GM12891 (cell line): ENCODE data around the gene SLCO1B3.

ENCODE experiments used
- POLR2A ChIP-seq: IDR thresholded peaks from 2 replicates; pipeline ENCODE4 v1.6.1; 2011; ENCODE audit warnings: low read depth, low read length, control low read depth
- POLR2AphosphoS5 ChIP-seq: IDR thresholded peaks from 2 replicates; pipeline ENCODE4 v1.6.1; 2011; ENCODE audit warnings: low read depth, low read length, control low read depth
- SPI1 ChIP-seq: IDR thresholded peaks from 2 replicates; pipeline ENCODE4 v1.6.1; 2011; ENCODE audit warnings: low read depth, low read length, control low read depth
- TAF1 ChIP-seq: IDR thresholded peaks from 2 replicates; pipeline ENCODE4 v1.6.1; 2011; ENCODE audit warnings: low read depth, low read length, control low read depth

DNA sequence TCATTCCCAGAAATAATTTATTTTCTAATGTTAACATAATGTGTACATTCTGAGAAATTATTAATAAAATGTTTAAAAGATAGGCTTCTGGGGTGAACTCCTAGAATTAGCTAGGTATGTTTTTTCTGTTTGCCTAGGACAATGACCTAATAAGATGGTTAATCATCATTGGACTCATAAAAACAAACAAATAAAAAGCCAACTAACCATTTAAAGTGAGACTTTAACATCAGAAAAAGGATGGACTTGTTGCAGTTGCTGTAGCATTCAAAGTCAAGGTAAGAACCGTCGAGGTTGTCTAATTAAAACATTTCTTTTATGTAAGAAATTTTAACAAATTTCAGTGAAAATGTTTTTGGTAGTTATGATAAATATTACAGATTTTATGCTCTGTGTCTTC lies at the start of gene SLCO1B3:
- TF ChIP-seq POLR2AphosphoS5 (no peak), TAF1 (no peak), POLR2A (no peak), SPI1 (no peak)
